ENCODE measurements around the gene ULK4.

The ULK4 gene

GRCh38 chr3:41299036-41299435 is 662.9 kb downstream of the ULK4 start:
- no peak overlapping the region for H3K4me3 ChIP-seq (ENCODE audit: low read depth, low read length)
- TF ChIP-seq CTCF (IDR thresholded peaks at IDR 0.05; ENCODE audit: borderline replicate concordance, insufficient read depth, low read depth, low read length): no peak

- H3K4me3 ChIP-seq (ENCODE audit: low read depth, low read length): no peak overlapping the region
- TF ChIP-seq CTCF (IDR thresholded peaks at IDR 0.05; ENCODE audit: borderline replicate concordance, insufficient read depth, low read depth, low read length): no peak
Observed at GRCh38 chr3:41297750-41298149, 664.2 kb downstream of the ULK4 start.

GRCh38 chr3:41296556-41296955 is 665.3 kb downstream of the ULK4 start:
- no peak overlapping the region for H3K4me3 ChIP-seq (ENCODE audit: low read depth, low read length)
- TF ChIP-seq CTCF (IDR thresholded peaks at IDR 0.05; ENCODE audit: borderline replicate concordance, insufficient read depth, low read depth, low read length): no peak

GRCh38 chr3:41295740-41296139 is 666.2 kb downstream of the ULK4 start:
- TF ChIP-seq CTCF (IDR thresholded peaks at IDR 0.05; ENCODE audit: borderline replicate concordance, insufficient read depth, low read depth, low read length): no peak
- no peak overlapping the region for H3K4me3 ChIP-seq (ENCODE audit: low read depth, low read length)

GRCh38 chr3:41293169-41293681 is 668.7 kb downstream of the ULK4 start:
- TF ChIP-seq CTCF (IDR thresholded peaks at IDR 0.05; ENCODE audit: borderline replicate concordance, insufficient read depth, low read depth, low read length): no peak

GRCh38 chr3:41290736-41291135 is 671.2 kb downstream of the ULK4 start:
- TF ChIP-seq CTCF (IDR thresholded peaks at IDR 0.05; ENCODE audit: borderline replicate concordance, insufficient read depth, low read depth, low read length): no peak
- no peak overlapping the region for H3K4me3 ChIP-seq (ENCODE audit: low read depth, low read length)

More at GRCh38 chr3:41293169-41293681, 668.7 kb downstream of the ULK4 start:
- no peak overlapping the region for H3K4me3 ChIP-seq (ENCODE audit: low read depth, low read length)

- no peak overlapping the region for H3K4me3 ChIP-seq (ENCODE audit: low read depth, low read length)
- no peak for TF ChIP-seq CTCF (IDR thresholded peaks at IDR 0.05; ENCODE audit: borderline replicate concordance, insufficient read depth, low read depth, low read length)
Observed at GRCh38 chr3:41290306-41290705, 671.6 kb downstream of the ULK4 start.
